GM13976 (cell line): Measurements from ENCODE around the gene CD2.

ENCODE experiments used
- DNase-seq: peaks from one replicate; pipeline ENCODE4 v3.0.0; 2012; ENCODE audit warnings: low spot score
- CTCF ChIP-seq: IDR thresholded peaks from 2 replicates; pipeline ENCODE4 v1.5.1; 2012; ENCODE audit warnings: borderline replicate concordance, mild to moderate bottlenecking; ENCODE audit not compliant: insufficient read depth; ENCODE audit errors: extremely low read depth, missing control alignments, control extremely low read depth
- in situ Hi-C: fragments of 300-500 bp; cut with MboI; formaldehyde crosslinking; loops from one replicate; pipeline ENCODE4 v1.12.0; 2022; ENCODE audit warnings: low sequenced_read_pairs, mixed read lengths, inconsistent platforms; ENCODE audit not compliant: unreplicated experiment

Gene CD2

GRCh38 chr1:116786049-116786448 is 31.8 kb downstream of the CD2 start:
- no peak for TF ChIP-seq CTCF
- no peak for DNase-seq
- in situ Hi-C loops: no loop called here

- in situ Hi-C loops: no loop called here
- no peak for TF ChIP-seq CTCF
- DNase-seq: no peak
Measured at GRCh38 chr1:116791727-116792126, 37.5 kb downstream of the CD2 start.

- in situ Hi-C loops: no loop called here
- TF ChIP-seq CTCF: no peak
- no peak for DNase-seq
Measured at GRCh38 chr1:116793357-116793935, 39.2 kb downstream of the CD2 start.

- DNase-seq: no peak
- in situ Hi-C loops: no loop called here
- TF ChIP-seq CTCF: no peak
Measured at GRCh38 chr1:116794371-116794770, 40.1 kb downstream of the CD2 start.

- in situ Hi-C loops: no loop called here
- peak; percentile 52 for DNase-seq
- no peak for TF ChIP-seq CTCF
Measured at GRCh38 chr1:116794804-116795481, 40.7 kb downstream of the CD2 start.

GRCh38 chr1:116795482-116795829 is 41.2 kb downstream of the CD2 start:
- no peak for DNase-seq
- in situ Hi-C loops: no loop called here
- no peak for TF ChIP-seq CTCF

GRCh38 chr1:116804736-116805135 is 50.5 kb downstream of the CD2 start:
- in situ Hi-C loops: no loop called here
- DNase-seq: no peak
- TF ChIP-seq CTCF: no peak
